Breast epithelium (tissue), 4 donors: Measurements from ENCODE around the gene PKN1. TPM values are rescaled to one million over a fixed set of nuclear protein-coding genes. Genes with fewer than 3 reads are reported as not detected.
A peak's percentile ranks its signal among the peaks of the same experiment; 100 is the strongest.

Source experiments
- DNase-seq, 2 donors: peaks; one replicate each; pipeline ENCODE4 v3.0.0-alpha.2; 2019; ENCODE audit warnings: low spot score in 2 of 2
- H3K27ac ChIP-seq, 2 donors: fragments of 200-600 bp; sonication (generic) in 1 of 2; one replicate each; pipeline ENCODE4 v1.5.1; 2016 to 2019; ENCODE audit warnings: mild to moderate bottlenecking in 1 of 2
- H3K27me3 ChIP-seq, 2 donors: fragments of 200-600 bp; sonication (generic) in 1 of 2; one replicate each; pipeline versions ENCODE4 v1.5.1 to v1.6.0; 2017 to 2019; ENCODE audit warnings: control low read depth in 1 of 2, mild to moderate bottlenecking in 1 of 2
- H3K36me3 ChIP-seq: fragments of 200-600 bp; one replicate; pipeline ENCODE4 v1.5.1; 2019
- H3K4me1 ChIP-seq, 2 donors: fragments of 200-600 bp; sonication (generic); one replicate each; pipeline ENCODE4 v1.5.1; 2016 to 2019; ENCODE audit warnings: control low read depth in 1 of 2
- H3K4me3 ChIP-seq, 3 donors: fragments of 200-600 bp; sonication (generic); 1 replicate in 2 of 3; 2 replicates in 1 of 3; pipeline ENCODE4 v1.5.1; 2016 to 2019; ENCODE audit warnings: mild to moderate bottlenecking in 3 of 3, moderate library complexity in 2 of 3
- H3K9me3 ChIP-seq, 2 donors: fragments of 200-600 bp; sonication (generic) in 1 of 2; one replicate each; pipeline ENCODE4 v1.5.1; 2016 to 2019; ENCODE audit warnings: control low read depth in 1 of 2
- POLR2A ChIP-seq: fragments of 450-650 bp; IDR thresholded peaks from one replicate; pipeline ENCODE4 v1.6.1; 2016; ENCODE audit warnings: antibody characterized with exemption, mild to moderate bottlenecking, moderate library complexity
- POLR2AphosphoS5 ChIP-seq, 3 donors: sonication (generic); formaldehyde crosslinking; IDR thresholded peaks; one replicate each; pipeline ENCODE4 v1.6.1; 2017; ENCODE audit warnings: antibody characterized with exemption in 3 of 3
- intact Hi-C: fragments of 100-400 bp; cut with DNase I; formaldehyde crosslinking; loops from one replicate; pipeline ENCODE4 v1.15.1; 2023; ENCODE audit warnings: low total_unique reads
- total RNA-seq, 3 donors: library from RNA; depleted of rRNA; stranded (reverse); fragments of >200 nt; gene quantifications; one replicate each; pipeline ENCODE4 v1.1.0, GENCODE V29; 2016
- TF ChIP-seq, protein P1 (sequence below), 3 donors: fragments of 450-650 bp; IDR thresholded peaks; one replicate each; pipeline ENCODE4 v1.5.1; 2016 to 2017; ENCODE audit warnings: antibody characterized with exemption in 3 of 3, mild to moderate bottlenecking in 3 of 3, moderate library complexity in 3 of 3

Gene PKN1
- total RNA-seq, 3 donors from 2014 or later: 40.8 to 78.1 (median 59.6) TPM

DNA sequence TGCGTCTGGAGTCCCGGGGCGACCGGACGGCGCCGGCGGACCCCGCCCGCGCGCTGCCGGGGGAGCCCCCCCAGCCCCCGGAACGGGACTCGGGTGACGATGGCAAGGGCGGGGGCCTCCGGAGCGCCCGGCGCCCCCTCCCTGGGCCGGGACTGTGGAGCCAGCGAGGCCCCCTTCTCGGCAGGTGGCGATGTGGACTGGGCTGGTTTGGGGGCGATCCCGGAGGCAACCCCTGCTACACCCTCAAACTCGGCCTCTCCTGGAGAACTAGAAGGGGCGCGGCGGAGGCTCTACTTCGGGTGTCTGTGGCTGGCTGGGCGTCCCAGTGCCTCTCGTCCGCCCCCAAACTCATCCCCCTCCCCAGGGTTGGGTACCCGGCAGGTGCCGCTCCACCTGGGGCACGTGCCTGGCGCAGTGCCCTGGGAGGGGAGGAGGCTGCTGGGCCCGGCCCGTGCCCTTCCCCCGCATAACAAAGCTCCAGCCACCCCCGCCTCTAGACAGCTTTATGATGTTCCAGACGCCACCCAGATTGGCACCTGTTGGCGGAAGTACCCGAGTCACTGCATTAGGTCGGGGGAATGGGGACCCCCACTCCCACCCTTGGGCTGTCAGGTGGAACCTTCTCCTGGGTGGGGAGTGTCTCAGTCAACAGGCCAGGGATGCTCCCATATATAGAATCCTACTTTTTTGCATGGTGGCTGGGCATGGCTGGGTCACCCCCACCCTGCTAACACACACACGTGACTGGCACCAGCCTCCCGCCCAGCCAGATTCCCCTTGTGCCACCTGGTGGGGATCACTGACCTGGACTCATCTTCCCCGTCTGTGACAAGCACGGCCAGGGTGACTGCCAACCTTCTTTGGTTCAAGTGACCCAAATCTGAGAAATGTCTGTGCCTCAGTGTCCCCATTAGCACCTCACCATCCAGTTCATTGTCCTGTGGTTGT, 722 bp downstream of the PKN1 start:
- H3K9me3 ChIP-seq: no peaks in the 10 kb centered on the region
- no peak for DNase-seq
- H3K4me1 ChIP-seq: peaks cover 6 to 7% of the 10 kb centered on the region in 2 donors
- H3K36me3 ChIP-seq: no peaks in the 10 kb centered on the region
- H3K27me3 ChIP-seq: no peaks in the 10 kb centered on the region
- intact Hi-C loops: no loop called here
- TF ChIP-seq POLR2AphosphoS5 (IDR thresholded peaks at IDR 0.05) (no peak), POLR2A (no peak)
- TF ChIP-seq, protein P1, sequence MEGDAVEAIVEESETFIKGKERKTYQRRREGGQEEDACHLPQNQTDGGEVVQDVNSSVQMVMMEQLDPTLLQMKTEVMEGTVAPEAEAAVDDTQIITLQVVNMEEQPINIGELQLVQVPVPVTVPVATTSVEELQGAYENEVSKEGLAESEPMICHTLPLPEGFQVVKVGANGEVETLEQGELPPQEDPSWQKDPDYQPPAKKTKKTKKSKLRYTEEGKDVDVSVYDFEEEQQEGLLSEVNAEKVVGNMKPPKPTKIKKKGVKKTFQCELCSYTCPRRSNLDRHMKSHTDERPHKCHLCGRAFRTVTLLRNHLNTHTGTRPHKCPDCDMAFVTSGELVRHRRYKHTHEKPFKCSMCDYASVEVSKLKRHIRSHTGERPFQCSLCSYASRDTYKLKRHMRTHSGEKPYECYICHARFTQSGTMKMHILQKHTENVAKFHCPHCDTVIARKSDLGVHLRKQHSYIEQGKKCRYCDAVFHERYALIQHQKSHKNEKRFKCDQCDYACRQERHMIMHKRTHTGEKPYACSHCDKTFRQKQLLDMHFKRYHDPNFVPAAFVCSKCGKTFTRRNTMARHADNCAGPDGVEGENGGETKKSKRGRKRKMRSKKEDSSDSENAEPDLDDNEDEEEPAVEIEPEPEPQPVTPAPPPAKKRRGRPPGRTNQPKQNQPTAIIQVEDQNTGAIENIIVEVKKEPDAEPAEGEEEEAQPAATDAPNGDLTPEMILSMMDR (IDR thresholded peaks at IDR 0.05): no peak
- peak overlapping the region; percentile 76 to 90 for H3K27ac ChIP-seq
- H3K4me3 ChIP-seq: peak overlapping the region; percentile 79 to 100 (median 86)

DNA sequence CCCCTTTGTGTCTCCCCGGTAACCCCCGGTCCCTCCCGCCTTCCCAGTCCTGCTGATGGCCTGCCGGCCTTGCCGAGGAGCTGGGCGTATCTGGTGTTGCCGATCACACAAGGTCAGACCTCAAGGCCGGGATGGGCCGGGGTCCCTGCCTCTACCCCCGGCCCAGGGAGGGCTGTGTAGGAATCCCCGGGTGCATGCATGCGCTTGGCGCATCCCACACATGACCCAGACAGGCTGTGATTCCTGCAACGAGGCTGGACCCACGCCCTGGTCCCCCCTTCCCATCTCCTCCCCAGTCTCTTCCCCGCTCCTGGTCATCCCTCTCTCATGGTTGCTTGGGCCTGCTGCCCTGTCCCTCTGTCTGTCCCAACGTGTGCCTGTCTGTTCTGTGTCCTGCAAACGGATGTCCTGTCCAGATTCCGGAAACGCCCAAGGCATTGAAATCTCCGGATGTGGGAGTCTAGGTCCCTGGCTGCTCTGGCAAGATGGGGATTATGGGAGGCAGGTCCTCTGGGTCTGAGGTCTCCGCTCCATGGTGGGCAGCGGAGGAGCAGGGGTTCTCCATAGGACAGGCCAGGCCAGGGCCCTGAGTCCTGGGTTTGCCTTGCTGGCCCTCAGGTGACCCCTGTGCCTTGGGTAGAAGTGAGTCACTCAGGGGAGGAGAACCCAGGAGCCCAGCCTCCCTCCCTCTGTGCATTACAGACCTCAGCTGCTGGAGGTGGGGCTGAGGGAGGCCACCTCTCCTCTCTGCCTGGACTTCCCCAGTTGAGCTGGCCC, 1.6 kb downstream of the PKN1 start:
- peaks cover 6 to 7% of the 10 kb centered on the region in 2 donors for H3K4me1 ChIP-seq
- no peaks in the 10 kb centered on the region for H3K27me3 ChIP-seq
- H3K36me3 ChIP-seq: no peaks in the 10 kb centered on the region
- peak in 1 of 2 donors; percentile 39 for DNase-seq
- TF ChIP-seq, protein P1 (IDR thresholded peaks at IDR 0.05): no peak
- TF ChIP-seq POLR2AphosphoS5 (IDR thresholded peaks at IDR 0.05): peak in 1 of 3 donors; percentile 9
- H3K27ac ChIP-seq: peak overlapping the region; percentile 76 to 90
- peak overlapping the region; percentile 79 to 100 (median 86) for H3K4me3 ChIP-seq
- H3K9me3 ChIP-seq: no peaks in the 10 kb centered on the region
- intact Hi-C loops: no loop called here

DNA sequence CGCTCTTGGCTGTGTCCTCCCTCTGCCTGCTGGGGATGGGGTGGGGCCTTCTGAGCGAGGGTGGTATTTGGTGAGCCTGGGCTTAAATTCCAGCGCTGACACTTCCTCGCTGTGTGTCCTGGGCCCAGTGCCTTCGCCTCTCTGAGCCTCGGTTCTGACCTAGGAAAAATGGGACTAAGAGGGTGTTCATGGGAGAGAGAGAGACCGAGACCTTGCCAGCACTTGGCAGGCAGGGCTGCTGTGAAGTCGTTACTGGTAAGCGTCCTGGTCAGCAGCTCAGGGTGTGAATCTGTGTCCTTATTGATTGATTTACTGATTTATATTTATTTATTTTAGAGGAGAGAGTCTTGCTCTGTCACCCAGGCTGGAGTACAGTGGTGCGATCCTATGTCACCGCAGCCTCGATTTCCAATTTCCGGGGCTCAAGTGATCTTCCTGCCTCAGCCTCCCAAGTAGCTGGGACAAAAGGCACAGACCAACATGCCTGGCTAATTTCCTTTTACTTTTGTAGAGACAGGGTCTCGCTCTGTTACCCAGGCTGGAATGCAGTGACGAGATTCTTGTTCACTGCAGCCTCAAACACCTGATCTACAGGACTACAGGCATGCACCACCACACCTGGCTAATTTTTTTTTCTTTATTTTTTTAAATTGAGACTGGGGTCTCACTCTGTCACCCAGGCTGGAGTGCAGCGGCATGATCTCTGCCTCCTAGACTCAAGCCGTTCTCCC, 2.4 kb downstream of the PKN1 start:
- H3K4me3 ChIP-seq: peak overlapping the region in 1 of 3 donors; percentile 100
- no peaks in the 10 kb centered on the region for H3K36me3 ChIP-seq
- no peak for DNase-seq
- intact Hi-C loops: no loop called here
- peaks cover 6 to 7% of the 10 kb centered on the region in 2 donors for H3K4me1 ChIP-seq
- TF ChIP-seq POLR2AphosphoS5 (IDR thresholded peaks at IDR 0.05) (no peak), POLR2A (no peak)
- TF ChIP-seq, protein P1 (IDR thresholded peaks at IDR 0.05): no peak
- H3K27ac ChIP-seq: peak overlapping the region; percentile 76 to 90
- no peaks in the 10 kb centered on the region for H3K27me3 ChIP-seq
- no peaks in the 10 kb centered on the region for H3K9me3 ChIP-seq

DNA sequence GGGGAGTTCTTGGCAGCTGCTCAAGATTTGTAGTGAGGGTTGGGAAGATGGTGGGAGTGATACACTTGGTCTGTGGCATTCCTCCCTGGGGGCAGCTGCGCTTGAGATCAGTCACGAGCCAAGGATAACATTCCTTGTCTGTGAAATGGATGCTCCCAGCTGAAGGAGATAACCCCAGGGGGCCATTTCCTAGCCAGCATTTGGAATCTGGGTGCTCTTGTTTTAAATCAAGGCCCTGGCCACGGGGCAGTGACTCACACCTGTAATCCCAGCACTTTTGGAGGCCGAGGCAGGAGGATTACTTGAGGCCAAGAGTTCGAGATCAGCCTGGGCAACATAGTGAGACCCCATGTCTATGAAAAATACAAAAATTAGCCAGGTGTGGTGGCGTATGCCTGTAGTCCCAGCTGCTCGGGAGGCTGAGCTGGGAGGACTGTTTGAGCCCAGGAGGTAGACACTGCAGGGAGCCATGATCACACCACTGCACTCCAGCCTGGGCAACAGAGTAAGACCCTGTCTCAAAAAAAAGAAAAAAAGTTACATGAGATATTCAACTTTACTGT, 4.6 kb downstream of the PKN1 start:
- Histone ChIP-seq H3K27me3 (no peaks in the 10 kb centered on the region), H3K4me1 (peaks cover 6 to 7% of the 10 kb centered on the region in 2 donors), H3K4me3 (no peak overlapping the region), H3K27ac (no peak overlapping the region), H3K36me3 (no peaks in the 10 kb centered on the region), H3K9me3 (no peaks in the 10 kb centered on the region)
- intact Hi-C loops: no loop called here
- DNase-seq: no peak
- TF ChIP-seq POLR2A (no peak), POLR2AphosphoS5 (IDR thresholded peaks at IDR 0.05) (no peak)
- TF ChIP-seq, protein P1 (IDR thresholded peaks at IDR 0.05): no peak
